ENCODE results near the gene CIROP.

GRCh38 chr14:23053426-23053825 lies 51.4 kb downstream of the CIROP start:
- TF ChIP-seq CTCF (IDR thresholded peaks at IDR 0.05 in 2 of 3, conservative IDR thresholded peaks at IDR 0.05 in 1 of 3; ENCODE audit: insufficient read depth in 2 of 3, low read depth in 1 of 3, low read length in 3 of 3) (no peak), NFYB (IDR thresholded peaks at IDR 0.05; ENCODE audit: extremely low read depth, insufficient read length) (no peak), POLR2AphosphoS5 (IDR thresholded peaks at IDR 0.05; ENCODE audit: control insufficient read depth, insufficient read depth, low read depth, low read length) (no peak), PTTG1 (tag; IDR thresholded peaks at IDR 0.05; ENCODE audit: low read depth) (no peak), TEAD4 (IDR thresholded peaks at IDR 0.05; ENCODE audit: low read length) (no peak), TEAD4 (CRISPR knock-in tag; IDR thresholded peaks at IDR 0.05; ENCODE audit: borderline replicate concordance) (no peak), E2F8 (IDR thresholded peaks at IDR 0.05; ENCODE audit: low read depth, partially characterized antibody) (no peak)

All from K562 (cell line).